HUDEP-2 (cell line): ENCODE results near the gene PITPNC1.
A peak's percentile ranks its signal among the peaks of the same experiment; 100 is the strongest.
"Not testable (repeated sequence)": the region's sequence is repeated elsewhere in the genome, so short reads cannot be mapped to it uniquely, and the experiment has no call there.

Source experiments
- DNase-seq, 76 experiments: peaks; one replicate each; lab custom pipeline; 2025; ENCODE audit not compliant: unreplicated experiment in 76 of 76; lab: John Stamatoyannopoulos, UW

The PITPNC1 gene

GRCh38 chr17:67605256-67605912, 228.3 kb downstream of the PITPNC1 start:
- DNase-seq, result no peak

GRCh38 chr17:67606471-67606870, 229.4 kb downstream of the PITPNC1 start:
- peak in 32 of 76 experiments; percentile 1 to 61 (median 22) for DNase-seq

- no peak for DNase-seq
Measured at GRCh38 chr17:67606896-67607604, 230.0 kb downstream of the PITPNC1 start.

- DNase-seq, result no peak
Measured at GRCh38 chr17:67610061-67610460, 233.0 kb downstream of the PITPNC1 start.

GRCh38 chr17:67613961-67614360, 236.9 kb downstream of the PITPNC1 start:
- no peak for DNase-seq

GRCh38 chr17:67615011-67615561, 238.0 kb downstream of the PITPNC1 start:
- DNase-seq, result no peak

- no peak for DNase-seq
Measured at GRCh38 chr17:67615736-67616135, 238.7 kb downstream of the PITPNC1 start.

- DNase-seq, result no peak
Measured at GRCh38 chr17:67617304-67617899, 240.3 kb downstream of the PITPNC1 start.

GRCh38 chr17:67619555-67619954, 242.5 kb downstream of the PITPNC1 start:
- no peak for DNase-seq

- no peak for DNase-seq
Measured at GRCh38 chr17:67620088-67620487, 243.0 kb downstream of the PITPNC1 start.

GRCh38 chr17:67620636-67621035, 243.6 kb downstream of the PITPNC1 start:
- DNase-seq, result no peak

GRCh38 chr17:67623767-67624166, 246.7 kb downstream of the PITPNC1 start:
- DNase-seq, result no peak

GRCh38 chr17:67624886-67625656, 248.0 kb downstream of the PITPNC1 start:
- DNase-seq, result no peak

GRCh38 chr17:67625971-67626370, 248.9 kb downstream of the PITPNC1 start:
- DNase-seq, result no peak

- peak in 14 of 76 experiments; percentile 2 to 30 (median 9) for DNase-seq
Measured at GRCh38 chr17:67628580-67629013, 251.5 kb downstream of the PITPNC1 start.

GRCh38 chr17:67629971-67630320, 252.9 kb downstream of the PITPNC1 start:
- DNase-seq, result peak in 5 of 76 experiments; percentile 1 to 23 (median 7)

- not testable (repeated sequence) for DNase-seq
Measured at GRCh38 chr17:67630836-67631235, 253.8 kb downstream of the PITPNC1 start.

- no peak for DNase-seq
Measured at GRCh38 chr17:67632141-67632540, 255.1 kb downstream of the PITPNC1 start.

- DNase-seq, result no peak
Measured at GRCh38 chr17:67633751-67634211, 256.7 kb downstream of the PITPNC1 start.

- DNase-seq, result no peak
Measured at GRCh38 chr17:67635681-67636080, 258.6 kb downstream of the PITPNC1 start.

- no peak for DNase-seq
Measured at GRCh38 chr17:67636312-67636711, 259.2 kb downstream of the PITPNC1 start.
